DOHH2 (cell line): ENCODE data around the gene CDSN.
"Not testable (repeated sequence)": the region's sequence is repeated elsewhere in the genome, so short reads cannot be mapped to it uniquely, and the experiment has no call there.

Experiments used
- H3F3A ChIP-seq: fragments of 200-600 bp; sonication (generic), shearing (Covaris generic); 2 replicates; pipeline ENCODE4 v1.6.0; 2016; ENCODE audit warnings: antibody characterized with exemption, mild to moderate bottlenecking; ENCODE audit not compliant: control insufficient read depth, insufficient read depth
- H3K27ac ChIP-seq: fragments of 200-600 bp; sonication (generic); 2 replicates; pipeline ENCODE4 v1.5.1; 2014; ENCODE audit warnings: low read depth, mild to moderate bottlenecking, low read length, moderate library complexity
- H3K27me3 ChIP-seq: fragments of 200-600 bp; sonication (generic); 2 replicates; pipeline ENCODE4 v1.6.1; 2014; ENCODE audit warnings: mild to moderate bottlenecking, low read length, mixed read lengths; ENCODE audit not compliant: control insufficient read depth
- H3K36me3 ChIP-seq: fragments of 200-600 bp; sonication (generic); 2 replicates; pipeline ENCODE4 v1.6.1; 2014; ENCODE audit warnings: mild to moderate bottlenecking, low read length, moderate library complexity, mixed read lengths; ENCODE audit not compliant: control insufficient read depth
- H3K4me1 ChIP-seq: fragments of 200-600 bp; sonication (generic); 2 replicates; pipeline ENCODE4 v1.6.1; 2014; ENCODE audit warnings: mild to moderate bottlenecking, low read length, mixed read lengths; ENCODE audit not compliant: control insufficient read depth
- H3K4me2 ChIP-seq: fragments of 200-600 bp; sonication (generic); 2 replicates; pipeline ENCODE4 v1.6.0; 2014; ENCODE audit warnings: mild to moderate bottlenecking, low read length, moderate library complexity
- H3K4me3 ChIP-seq: fragments of 200-600 bp; sonication (generic); 2 replicates; pipeline ENCODE4 v1.5.1; 2014; ENCODE audit warnings: mild to moderate bottlenecking, low read length, mixed read lengths
- H3K79me2 ChIP-seq: fragments of 200-600 bp; sonication (generic); 2 replicates; pipeline ENCODE4 v1.6.1; 2014; ENCODE audit warnings: mild to moderate bottlenecking, low read length, mixed read lengths; ENCODE audit not compliant: control insufficient read depth
- H3K9me2 ChIP-seq: fragments of 200-600 bp; sonication (generic); replicated peaks from 2 replicates; pipeline ENCODE4 v1.6.1; 2014; ENCODE audit warnings: mild to moderate bottlenecking, low read length, mixed read lengths; ENCODE audit not compliant: control insufficient read depth
- H3K9me3 ChIP-seq: fragments of 200-600 bp; sonication (generic); 2 replicates; pipeline ENCODE4 v1.6.1; 2014; ENCODE audit warnings: antibody characterized with exemption, low read length, mixed read lengths; ENCODE audit not compliant: control insufficient read depth, insufficient read depth
- H4K20me1 ChIP-seq: fragments of 200-600 bp; sonication (generic); 2 replicates; pipeline ENCODE4 v1.6.0; 2014; ENCODE audit warnings: low read depth, mild to moderate bottlenecking, antibody characterized with exemption, low read length, moderate library complexity; ENCODE audit not compliant: control insufficient read depth, insufficient read depth
- EZH2phosphoT487 ChIP-seq: fragments of 200-600 bp; sonication (generic); IDR thresholded peaks from 2 replicates; pipeline ENCODE4 v1.6.1; 2017; ENCODE audit warnings: borderline replicate concordance, mild to moderate bottlenecking, antibody characterized with exemption, low read length, moderate library complexity, mixed read lengths
- TF ChIP-seq, protein P1 (sequence below): fragments of 200-600 bp; sonication (generic); IDR thresholded peaks from one replicate; pipeline ENCODE4 v1.5.1; 2014; ENCODE audit warnings: antibody characterized with exemption, mild to moderate bottlenecking, low read depth, low read length; ENCODE audit not compliant: poor library complexity, severe bottlenecking

Gene CDSN

DNA sequence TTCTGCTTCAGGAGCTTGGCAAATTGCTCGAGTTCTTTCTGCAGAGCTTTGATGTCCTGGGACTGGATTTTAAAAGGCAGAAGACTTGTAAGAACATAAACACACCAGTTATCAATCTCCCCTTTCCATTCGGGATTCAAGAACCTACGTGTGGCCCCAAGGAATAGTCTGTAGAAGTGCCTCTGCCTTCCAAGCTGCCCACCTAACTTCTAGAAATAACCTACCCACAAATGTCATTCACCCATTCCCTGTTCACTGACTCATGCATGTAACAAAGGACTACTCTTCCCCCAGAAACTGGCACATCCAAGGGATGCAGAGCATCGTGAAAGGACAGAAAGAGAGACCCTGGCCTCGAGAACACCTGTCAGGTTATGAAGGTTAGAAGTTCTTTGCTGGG is 45.7 kb upstream of the CDSN start:
- Histone ChIP-seq H3F3A (no peaks in the 10 kb centered on the region), H3K4me2 (no peak overlapping the region), H3K9me3 (no peaks in the 10 kb centered on the region), H3K79me2 (peaks cover 15% of the 10 kb centered on the region), H3K27ac (no peak overlapping the region), H4K20me1 (0 out of 2 replicates have a peak, but pooled peaks cover 5% of the 10 kb centered on the region), H3K27me3 (no peaks in the 10 kb centered on the region), H3K9me2 (no peaks in the 10 kb centered on the region), H3K36me3 (peaks cover 32% of the 10 kb centered on the region), H3K4me1 (peaks cover 24% of the 10 kb centered on the region), H3K4me3 (no peak overlapping the region)
- TF ChIP-seq, protein P1, sequence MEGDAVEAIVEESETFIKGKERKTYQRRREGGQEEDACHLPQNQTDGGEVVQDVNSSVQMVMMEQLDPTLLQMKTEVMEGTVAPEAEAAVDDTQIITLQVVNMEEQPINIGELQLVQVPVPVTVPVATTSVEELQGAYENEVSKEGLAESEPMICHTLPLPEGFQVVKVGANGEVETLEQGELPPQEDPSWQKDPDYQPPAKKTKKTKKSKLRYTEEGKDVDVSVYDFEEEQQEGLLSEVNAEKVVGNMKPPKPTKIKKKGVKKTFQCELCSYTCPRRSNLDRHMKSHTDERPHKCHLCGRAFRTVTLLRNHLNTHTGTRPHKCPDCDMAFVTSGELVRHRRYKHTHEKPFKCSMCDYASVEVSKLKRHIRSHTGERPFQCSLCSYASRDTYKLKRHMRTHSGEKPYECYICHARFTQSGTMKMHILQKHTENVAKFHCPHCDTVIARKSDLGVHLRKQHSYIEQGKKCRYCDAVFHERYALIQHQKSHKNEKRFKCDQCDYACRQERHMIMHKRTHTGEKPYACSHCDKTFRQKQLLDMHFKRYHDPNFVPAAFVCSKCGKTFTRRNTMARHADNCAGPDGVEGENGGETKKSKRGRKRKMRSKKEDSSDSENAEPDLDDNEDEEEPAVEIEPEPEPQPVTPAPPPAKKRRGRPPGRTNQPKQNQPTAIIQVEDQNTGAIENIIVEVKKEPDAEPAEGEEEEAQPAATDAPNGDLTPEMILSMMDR = no peak
- no peak for TF ChIP-seq EZH2phosphoT487

- H3F3A ChIP-seq, H3K27me3 ChIP-seq, H3K9me2 ChIP-seq, H3K4me3 ChIP-seq, H4K20me1 ChIP-seq, H3K9me3 ChIP-seq, H3K27ac ChIP-seq: not testable (repeated sequence)
- Histone ChIP-seq H3K4me1 (peaks cover 28% of the 10 kb centered on the region), H3K79me2 (peaks cover 19% of the 10 kb centered on the region), H3K4me2 (peak overlapping the region; percentile 31), H3K36me3 (peaks cover 36% of the 10 kb centered on the region)
These were observed 45.0 kb upstream of the CDSN start for GRCh38 chr6:31165064-31165832.

DNA sequence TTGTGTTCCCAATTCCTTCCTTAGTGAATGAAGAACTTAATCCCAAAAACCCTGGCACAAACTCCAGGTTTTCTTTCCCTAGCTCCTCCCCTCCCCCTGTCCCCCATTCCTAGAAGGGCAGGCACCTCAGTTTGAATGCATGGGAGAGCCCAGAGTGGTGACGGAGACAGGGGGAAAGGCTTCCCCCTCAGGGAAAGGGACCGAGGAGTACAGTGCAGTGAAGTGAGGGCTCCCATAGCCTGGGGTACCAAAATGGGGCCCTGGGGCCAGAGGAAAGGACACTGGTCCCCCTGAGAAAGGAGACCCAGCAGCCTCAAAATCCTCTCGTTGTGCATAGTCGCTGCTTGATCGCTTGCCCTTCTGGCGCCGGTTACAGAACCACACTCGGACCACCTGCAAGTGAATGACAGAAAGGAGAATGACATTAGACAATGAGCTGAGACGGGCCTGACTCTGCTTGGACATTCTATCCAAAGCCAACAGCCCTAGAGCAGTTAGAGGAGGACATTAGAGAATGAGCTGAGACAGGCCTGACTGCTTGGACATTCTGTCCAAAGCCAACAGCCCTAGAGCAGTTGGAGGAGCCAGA is 44.3 kb upstream of the CDSN start:
- Histone ChIP-seq H3K4me1 (peaks cover 35% of the 10 kb centered on the region), H3K4me2 (peak overlapping the region; percentile 31), H3K36me3 (peaks cover 43% of the 10 kb centered on the region), H3K79me2 (peaks cover 25% of the 10 kb centered on the region)
- not testable (repeated sequence) for H3K27ac ChIP-seq, H3K9me3 ChIP-seq, H4K20me1 ChIP-seq, H3F3A ChIP-seq, H3K27me3 ChIP-seq, H3K9me2 ChIP-seq, H3K4me3 ChIP-seq

GRCh38 chr6:31163922-31164321 is 43.7 kb upstream of the CDSN start:
- Histone ChIP-seq H3K4me3 (no peak overlapping the region), H4K20me1 (0 out of 2 replicates have a peak, but pooled peaks cover 5% of the 10 kb centered on the region), H3K27me3 (no peaks in the 10 kb centered on the region), H3K4me1 (peaks cover 38% of the 10 kb centered on the region), H3K9me2 (no peaks in the 10 kb centered on the region), H3K4me2 (no peak overlapping the region), H3K27ac (no peak overlapping the region), H3K9me3 (no peaks in the 10 kb centered on the region), H3F3A (0 out of 2 replicates have a peak, but pooled peaks cover under 1% of the 10 kb centered on the region), H3K79me2 (peaks cover 32% of the 10 kb centered on the region), H3K36me3 (peaks cover 49% of the 10 kb centered on the region)
- TF ChIP-seq, protein P1 = no peak
- no peak for TF ChIP-seq EZH2phosphoT487
